Stimulated activated memory B cell treated with anti-CD40 and anti-IgM and Interleukin-4, amounts not matched to agents 10 μg/mL and 1 μg/mL and 100 μg/mL, for 72 hours (primary cell): ENCODE measurements around the gene RASAL2.
"Not testable (repeated sequence)": the region's sequence is repeated elsewhere in the genome, so short reads cannot be mapped to it uniquely, and the experiment has no call there.

Experiments used
- ATAC-seq: fragments of 150-1000 bp; cut with Tn5 transposase; 2 replicates; pipeline ENCODE4 v1.10.0; 2021
- H3K27ac Mint-ChIP-seq: one replicate; pipeline ENCODE4 v1.8.0; 2022; ENCODE audit warnings: mild to moderate bottlenecking, mixed read lengths
- H3K27me3 Mint-ChIP-seq: one replicate; pipeline ENCODE4 v1.8.0; 2022; ENCODE audit warnings: mixed read lengths
- H3K36me3 Mint-ChIP-seq: one replicate; pipeline ENCODE4 v1.8.0; 2022; ENCODE audit warnings: mixed read lengths
- H3K4me1 Mint-ChIP-seq: one replicate; pipeline ENCODE4 v1.8.0; 2022; ENCODE audit warnings: mixed read lengths
- H3K4me3 Mint-ChIP-seq: one replicate; pipeline ENCODE4 v1.8.0; 2022; ENCODE audit warnings: mild to moderate bottlenecking, moderate library complexity, mixed read lengths
- H3K9me3 Mint-ChIP-seq: one replicate; pipeline ENCODE4 v1.8.0; 2022; ENCODE audit warnings: mixed read lengths

The RASAL2 gene

GRCh38 chr1:178278916-178279686, 185.2 kb downstream of the RASAL2 start:
- no peak overlapping the region for H3K4me3 Mint-ChIP-seq
- H3K9me3 Mint-ChIP-seq = no peaks in the 10 kb centered on the region
- no peaks in the 10 kb centered on the region for H3K27me3 Mint-ChIP-seq
- no peaks in the 10 kb centered on the region for H3K36me3 Mint-ChIP-seq
- H3K4me1 Mint-ChIP-seq = no peaks in the 10 kb centered on the region
- H3K27ac Mint-ChIP-seq = no peak overlapping the region
- no peak for ATAC-seq

GRCh38 chr1:178282949-178283367, 189.1 kb downstream of the RASAL2 start:
- Mint-ChIP-seq H3K36me3 (no peaks in the 10 kb centered on the region), H3K9me3 (no peaks in the 10 kb centered on the region), H3K4me1 (no peaks in the 10 kb centered on the region), H3K27ac (no peak overlapping the region), H3K4me3 (no peak overlapping the region), H3K27me3 (no peaks in the 10 kb centered on the region)
- no peak for ATAC-seq

GRCh38 chr1:178283409-178283808, 189.5 kb downstream of the RASAL2 start:
- no peaks in the 10 kb centered on the region for H3K27me3 Mint-ChIP-seq
- ATAC-seq = no peak
- no peak overlapping the region for H3K27ac Mint-ChIP-seq
- no peaks in the 10 kb centered on the region for H3K4me1 Mint-ChIP-seq
- H3K4me3 Mint-ChIP-seq = no peak overlapping the region
- no peaks in the 10 kb centered on the region for H3K36me3 Mint-ChIP-seq
- H3K9me3 Mint-ChIP-seq = no peaks in the 10 kb centered on the region

- no peak overlapping the region for H3K4me3 Mint-ChIP-seq
- no peaks in the 10 kb centered on the region for H3K9me3 Mint-ChIP-seq
- ATAC-seq = no peak
- H3K27me3 Mint-ChIP-seq = peaks cover 4% of the 10 kb centered on the region
- H3K36me3 Mint-ChIP-seq = no peaks in the 10 kb centered on the region
- no peak overlapping the region for H3K27ac Mint-ChIP-seq
- H3K4me1 Mint-ChIP-seq = no peaks in the 10 kb centered on the region
Measured at GRCh38 chr1:178284058-178284457, 190.2 kb downstream of the RASAL2 start.

GRCh38 chr1:178291166-178291565, 197.3 kb downstream of the RASAL2 start:
- no peak overlapping the region for H3K4me3 Mint-ChIP-seq
- peaks cover 13% of the 10 kb centered on the region for H3K27me3 Mint-ChIP-seq
- H3K36me3 Mint-ChIP-seq = no peaks in the 10 kb centered on the region
- no peak overlapping the region for H3K27ac Mint-ChIP-seq
- H3K4me1 Mint-ChIP-seq = no peaks in the 10 kb centered on the region
- ATAC-seq = no peak
- no peaks in the 10 kb centered on the region for H3K9me3 Mint-ChIP-seq

GRCh38 chr1:178294654-178295053, 200.8 kb downstream of the RASAL2 start:
- Mint-ChIP-seq H3K36me3 (no peaks in the 10 kb centered on the region), H3K27me3 (peaks cover 3% of the 10 kb centered on the region), H3K9me3 (no peaks in the 10 kb centered on the region), H3K27ac (no peak overlapping the region), H3K4me1 (peaks cover 1% of the 10 kb centered on the region), H3K4me3 (no peak overlapping the region)
- ATAC-seq = no peak

GRCh38 chr1:178300352-178300699, 206.4 kb downstream of the RASAL2 start:
- Mint-ChIP-seq H3K27ac (no peak overlapping the region), H3K27me3 (peaks cover 24% of the 10 kb centered on the region), H3K9me3 (no peaks in the 10 kb centered on the region), H3K36me3 (no peaks in the 10 kb centered on the region), H3K4me1 (peaks cover 9% of the 10 kb centered on the region), H3K4me3 (no peak overlapping the region)
- ATAC-seq = no peak

- Mint-ChIP-seq H3K4me3 (no peak overlapping the region), H3K27me3 (peaks cover 26% of the 10 kb centered on the region), H3K36me3 (no peaks in the 10 kb centered on the region), H3K4me1 (peaks cover 9% of the 10 kb centered on the region), H3K27ac (no peak overlapping the region), H3K9me3 (peaks cover 3% of the 10 kb centered on the region)
- ATAC-seq = no peak
Measured at GRCh38 chr1:178301141-178301540, 207.2 kb downstream of the RASAL2 start.

- no peak for ATAC-seq
- Mint-ChIP-seq H3K36me3 (no peaks in the 10 kb centered on the region), H3K27me3 (peaks cover 40% of the 10 kb centered on the region), H3K27ac (no peak overlapping the region), H3K9me3 (peaks cover 3% of the 10 kb centered on the region), H3K4me1 (no peaks in the 10 kb centered on the region), H3K4me3 (no peak overlapping the region)
Measured at GRCh38 chr1:178307264-178307663, 213.4 kb downstream of the RASAL2 start.

- Mint-ChIP-seq H3K36me3 (no peaks in the 10 kb centered on the region), H3K4me1 (no peaks in the 10 kb centered on the region), H3K9me3 (peaks cover 3% of the 10 kb centered on the region), H3K27me3 (peaks cover 30% of the 10 kb centered on the region), H3K4me3 (no peak overlapping the region), H3K27ac (no peak overlapping the region)
- ATAC-seq = no peak
Measured at GRCh38 chr1:178308438-178308837, 214.5 kb downstream of the RASAL2 start.

- no peaks in the 10 kb centered on the region for H3K4me1 Mint-ChIP-seq
- H3K4me3 Mint-ChIP-seq = no peak overlapping the region
- no peaks in the 10 kb centered on the region for H3K36me3 Mint-ChIP-seq
- H3K27ac Mint-ChIP-seq = no peak overlapping the region
- peaks cover 1% of the 10 kb centered on the region for H3K9me3 Mint-ChIP-seq
- H3K27me3 Mint-ChIP-seq = peaks cover 14% of the 10 kb centered on the region
- ATAC-seq = peak; percentile 60
Measured at GRCh38 chr1:178310685-178311105, 216.8 kb downstream of the RASAL2 start.

GRCh38 chr1:178311164-178311563, 217.3 kb downstream of the RASAL2 start:
- no peak overlapping the region for H3K27ac Mint-ChIP-seq
- H3K36me3 Mint-ChIP-seq = no peaks in the 10 kb centered on the region
- H3K9me3 Mint-ChIP-seq = no peaks in the 10 kb centered on the region
- no peaks in the 10 kb centered on the region for H3K4me1 Mint-ChIP-seq
- H3K4me3 Mint-ChIP-seq = no peak overlapping the region
- H3K27me3 Mint-ChIP-seq = peaks cover 14% of the 10 kb centered on the region
- ATAC-seq = no peak

- H3K9me3 Mint-ChIP-seq, ATAC-seq, H3K36me3 Mint-ChIP-seq, H3K4me3 Mint-ChIP-seq, H3K27ac Mint-ChIP-seq, H3K4me1 Mint-ChIP-seq: not testable (repeated sequence)
- H3K27me3 Mint-ChIP-seq = peaks cover 18% of the 10 kb centered on the region
Measured at GRCh38 chr1:178320280-178320982, 226.5 kb downstream of the RASAL2 start.

- H3K9me3 Mint-ChIP-seq = no peaks in the 10 kb centered on the region
- peaks cover 18% of the 10 kb centered on the region for H3K27me3 Mint-ChIP-seq
- H3K36me3 Mint-ChIP-seq = no peaks in the 10 kb centered on the region
- H3K4me3 Mint-ChIP-seq = no peak overlapping the region
- peaks cover 7% of the 10 kb centered on the region for H3K4me1 Mint-ChIP-seq
- no peak overlapping the region for H3K27ac Mint-ChIP-seq
- ATAC-seq = no peak
Measured at GRCh38 chr1:178323067-178323466, 229.2 kb downstream of the RASAL2 start.

GRCh38 chr1:178324003-178324402, 230.1 kb downstream of the RASAL2 start:
- H3K4me1 Mint-ChIP-seq = peaks cover 7% of the 10 kb centered on the region
- H3K36me3 Mint-ChIP-seq = no peaks in the 10 kb centered on the region
- H3K27me3 Mint-ChIP-seq = peaks cover 18% of the 10 kb centered on the region
- H3K9me3 Mint-ChIP-seq = no peaks in the 10 kb centered on the region
- no peak overlapping the region for H3K27ac Mint-ChIP-seq
- ATAC-seq = no peak
- no peak overlapping the region for H3K4me3 Mint-ChIP-seq

- Mint-ChIP-seq H3K36me3 (no peaks in the 10 kb centered on the region), H3K4me3 (no peak overlapping the region), H3K4me1 (peaks cover 7% of the 10 kb centered on the region), H3K9me3 (no peaks in the 10 kb centered on the region), H3K27me3 (no peaks in the 10 kb centered on the region), H3K27ac (no peak overlapping the region)
- ATAC-seq = no peak
Measured at GRCh38 chr1:178328728-178329127, 234.8 kb downstream of the RASAL2 start.
